Urothelium cell line (cell line): ENCODE measurements around the gene CILP.
A peak's percentile ranks its signal among the peaks of the same experiment; 100 is the strongest.
"Not testable (repeated sequence)": the region's sequence is repeated elsewhere in the genome, so short reads cannot be mapped to it uniquely, and the experiment has no call there.

Experiments used
- DNase-seq: peaks from one replicate; pipeline ENCODE4 v3.0.0; 2011; ENCODE audit warnings: low spot score, mixed read lengths
- FAIRE-seq: peaks from 2 replicates; lab custom pipeline; 2011; peaks lifted over from hg19 to GRCh38; lab: Jason Lieb, UNC

Gene CILP

DNA sequence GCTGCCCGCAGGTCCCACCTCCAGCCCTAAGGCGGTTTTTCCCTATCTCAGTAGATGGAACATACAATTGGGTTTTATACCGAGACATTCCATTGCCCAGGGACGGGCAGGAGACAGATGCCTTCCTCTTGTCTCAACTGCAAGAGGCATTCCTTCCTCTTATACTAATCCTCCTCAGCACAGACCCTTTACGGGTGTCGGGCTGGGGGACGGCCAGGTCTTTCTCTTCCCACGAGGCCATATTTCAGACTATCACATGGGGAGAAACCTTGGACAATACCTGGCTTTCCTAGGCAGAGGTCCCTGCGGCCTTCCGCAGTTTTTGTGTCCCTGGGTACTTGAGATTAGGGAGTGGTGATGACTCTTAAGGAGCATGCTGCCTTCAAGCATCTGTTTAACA lies 15.6 kb upstream of the CILP start:
- not testable (repeated sequence) for FAIRE-seq, DNase-seq

DNA sequence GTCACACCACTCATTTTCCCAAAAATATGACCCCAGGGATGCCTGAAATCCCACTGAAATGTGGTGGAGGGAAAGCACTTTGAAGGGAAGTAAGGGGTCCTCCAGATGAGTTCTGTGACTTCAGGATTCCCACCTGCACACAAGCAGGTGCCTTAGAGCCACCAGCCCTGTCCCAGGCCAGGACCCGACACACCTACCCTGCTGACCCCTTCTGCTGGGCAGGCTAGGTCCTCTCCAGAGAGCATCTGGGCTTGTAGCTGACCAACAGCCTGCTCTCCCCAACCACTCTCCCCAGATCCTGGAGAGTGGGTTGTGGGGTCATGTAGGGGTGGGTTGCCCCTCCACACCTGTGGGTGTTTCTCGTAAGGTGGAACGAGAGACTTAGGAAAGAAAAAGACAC lies 14.9 kb upstream of the CILP start:
- DNase-seq (no peak), FAIRE-seq (no peak)

DNA sequence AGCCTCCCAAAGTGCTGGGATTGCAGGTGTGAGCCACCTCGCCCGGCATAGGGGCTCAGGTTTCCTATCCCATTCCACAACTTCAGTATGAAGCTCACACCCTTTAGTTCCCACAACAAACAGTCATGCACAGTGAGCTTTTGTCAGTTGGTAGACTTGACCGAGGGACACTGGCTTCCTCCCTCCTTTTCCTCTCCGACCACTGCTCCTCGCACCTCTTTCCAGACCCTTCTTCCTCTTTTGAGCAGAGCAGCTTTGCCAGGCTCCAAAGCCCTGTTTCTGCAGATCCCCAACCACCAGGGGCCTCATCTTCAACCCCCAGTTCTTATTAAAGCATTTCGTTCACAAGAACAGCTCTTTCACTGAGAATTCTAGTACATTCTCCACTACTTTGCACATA lies 12.7 kb upstream of the CILP start:
- DNase-seq = no peak
- FAIRE-seq = no peak

DNA sequence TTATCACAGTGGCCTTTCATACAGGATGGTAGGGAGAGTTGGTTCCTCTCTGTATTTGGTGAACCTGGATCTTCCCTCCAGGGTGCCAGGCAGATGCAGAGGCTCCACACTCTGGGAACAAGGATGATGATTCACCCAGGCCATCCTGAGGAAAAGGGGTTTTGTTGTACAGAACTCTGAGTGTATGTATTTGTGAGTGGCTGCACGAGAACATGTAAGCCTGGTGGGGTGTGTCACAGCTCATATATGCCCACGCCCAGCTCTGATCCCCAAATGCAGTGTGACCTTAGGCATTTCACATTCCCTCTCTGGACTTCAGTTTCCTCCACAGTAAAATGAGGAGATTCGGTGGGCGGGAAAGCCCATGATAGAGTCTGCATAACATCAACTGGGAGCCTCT lies 11.6 kb upstream of the CILP start:
- DNase-seq (no peak), FAIRE-seq (no peak)

DNA sequence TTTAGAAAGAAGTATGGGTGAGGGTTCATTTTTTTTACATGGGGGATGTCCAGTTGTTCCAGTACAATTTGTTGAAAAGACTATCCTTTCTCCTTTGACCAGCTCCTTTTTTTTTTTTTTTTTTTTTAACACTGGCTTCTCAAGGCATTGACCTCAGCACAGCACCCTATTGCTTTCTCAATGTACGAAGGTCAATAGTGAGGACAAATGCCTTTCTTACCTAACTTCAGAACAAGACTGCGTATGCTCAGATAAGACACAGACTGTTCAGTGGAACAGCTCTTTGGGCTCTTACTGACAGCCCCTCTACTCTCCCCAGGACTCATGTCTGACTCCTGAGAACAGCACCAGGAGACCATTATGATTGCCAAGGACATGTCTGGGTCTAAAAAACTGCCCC lies 10.4 kb upstream of the CILP start:
- FAIRE-seq = no peak
- DNase-seq = no peak

DNA sequence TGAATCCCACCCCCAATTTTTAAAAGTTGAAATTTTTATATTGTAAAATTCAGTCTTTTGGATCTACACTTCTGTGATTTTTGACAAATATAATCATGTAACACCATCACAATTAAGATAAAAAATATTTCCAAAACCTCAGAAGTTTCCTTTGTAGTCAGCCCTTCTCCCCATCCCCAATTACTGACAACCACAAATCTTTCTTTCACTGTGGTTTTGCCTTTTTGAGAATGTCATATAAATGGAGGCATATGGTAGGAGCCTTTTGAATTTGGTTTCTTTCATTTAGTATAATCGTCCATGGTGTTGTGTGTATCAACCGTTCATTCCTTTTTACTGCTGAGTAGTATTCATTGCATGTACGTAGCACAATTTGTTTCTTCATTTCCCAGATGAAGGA lies 7.9 kb upstream of the CILP start:
- no peak for FAIRE-seq

DNA sequence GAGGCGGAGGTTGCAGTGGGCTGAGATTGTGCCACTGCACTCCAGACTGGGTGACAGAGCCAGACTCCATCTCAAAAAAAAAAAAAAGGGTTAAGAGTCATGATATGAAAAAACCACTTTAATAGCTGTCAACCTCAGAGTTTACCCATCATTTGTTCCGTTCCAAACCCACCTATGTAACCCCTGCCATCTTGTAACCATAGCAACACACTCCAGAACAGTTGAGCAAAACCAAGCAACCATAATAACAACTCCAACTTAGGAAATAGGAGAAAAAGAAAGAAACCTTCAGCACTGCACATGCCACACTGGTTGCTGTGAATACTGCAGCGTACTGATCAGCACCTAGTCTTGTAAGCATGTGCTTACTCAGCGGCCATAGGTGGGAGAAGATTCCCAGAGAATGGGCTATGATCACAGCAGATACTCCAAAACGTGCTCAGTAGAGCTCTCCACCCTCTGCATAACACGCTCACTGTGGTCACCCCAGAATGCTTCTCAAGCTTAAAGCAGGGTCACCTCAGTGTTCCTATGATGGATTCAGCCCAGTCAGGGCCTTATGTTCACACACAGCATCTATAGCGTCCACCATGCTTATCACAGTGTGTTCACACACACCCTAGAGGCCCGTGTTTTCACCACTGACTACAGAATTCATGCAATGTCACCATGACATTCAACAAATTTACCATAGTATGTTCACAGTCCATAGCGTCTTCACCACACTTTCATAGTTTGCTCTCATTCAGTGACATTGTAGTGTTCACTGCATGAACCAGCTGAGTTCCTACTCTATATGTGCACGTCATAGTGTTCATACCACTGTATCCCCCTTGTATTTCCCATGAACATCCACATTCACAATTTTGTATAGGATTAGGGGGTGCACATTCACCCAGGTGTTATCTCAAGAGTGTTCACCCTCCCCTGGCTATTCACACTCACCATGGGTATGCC lies 6.5 kb upstream of the CILP start:
- DNase-seq (no peak), FAIRE-seq (no peak)

More for the DNA sequence above, 7.9 kb upstream of the CILP start:
- DNase-seq = no peak

DNA sequence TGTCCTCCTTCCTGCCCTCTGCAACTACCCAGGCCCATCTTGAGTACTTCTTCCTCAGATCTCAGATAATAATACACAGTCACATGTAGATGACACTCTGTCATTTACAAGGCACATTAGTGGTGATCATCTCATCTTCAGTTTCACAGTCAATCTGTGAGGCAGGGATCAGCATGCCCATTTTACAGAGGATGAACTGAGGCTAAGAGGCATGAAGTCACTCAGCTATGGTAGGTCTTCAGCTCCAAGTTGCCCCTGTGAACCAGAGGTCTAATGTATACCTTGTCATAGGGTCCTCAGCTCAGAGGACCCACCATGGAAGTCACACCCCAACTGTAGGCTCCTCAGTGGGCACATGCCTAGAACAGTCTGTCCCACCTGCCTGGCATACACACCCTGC lies 4.2 kb upstream of the CILP start:
- FAIRE-seq (no peak), DNase-seq (no peak)

DNA sequence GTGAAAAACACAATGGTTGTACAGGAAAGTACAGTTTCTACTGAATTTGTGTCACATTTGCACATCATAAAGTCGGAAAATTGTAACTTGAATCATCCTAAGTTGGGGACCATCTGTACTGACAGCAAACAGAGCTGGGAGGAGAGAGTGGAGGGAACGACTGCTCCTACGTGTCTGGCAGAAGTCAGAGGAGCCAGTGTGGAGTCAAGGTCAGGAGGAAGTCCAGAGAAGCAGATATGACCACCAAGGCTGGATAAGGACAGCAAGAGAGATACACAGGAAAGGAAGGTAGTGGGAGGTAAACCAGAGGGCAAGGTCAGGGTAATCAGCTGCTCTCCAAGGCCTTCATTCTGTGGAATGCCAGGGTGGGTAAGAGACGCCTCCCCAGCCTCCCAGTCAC lies 2.7 kb upstream of the CILP start:
- DNase-seq (no peak), FAIRE-seq (no peak)

DNA sequence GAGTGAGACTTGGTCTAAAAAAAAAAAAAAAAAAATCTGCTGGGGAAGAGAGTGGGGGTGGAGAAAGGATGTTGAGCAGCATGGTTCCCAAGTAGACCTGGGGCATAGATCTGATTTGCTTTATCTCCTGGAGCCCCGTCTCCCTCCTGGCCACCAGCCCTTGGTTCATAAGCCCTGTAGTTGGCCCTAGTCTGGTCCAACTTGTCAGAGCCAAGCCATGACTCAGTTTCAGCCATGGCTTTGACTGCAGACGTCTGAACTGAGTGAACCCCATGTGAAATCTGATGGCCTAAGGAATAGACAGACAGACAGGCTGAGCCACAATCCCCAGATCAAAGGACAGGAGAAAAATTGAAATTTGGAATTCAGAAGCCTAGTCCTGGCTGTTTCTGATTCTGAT lies 2.0 kb upstream of the CILP start:
- no peak for FAIRE-seq
- DNase-seq = no peak

DNA sequence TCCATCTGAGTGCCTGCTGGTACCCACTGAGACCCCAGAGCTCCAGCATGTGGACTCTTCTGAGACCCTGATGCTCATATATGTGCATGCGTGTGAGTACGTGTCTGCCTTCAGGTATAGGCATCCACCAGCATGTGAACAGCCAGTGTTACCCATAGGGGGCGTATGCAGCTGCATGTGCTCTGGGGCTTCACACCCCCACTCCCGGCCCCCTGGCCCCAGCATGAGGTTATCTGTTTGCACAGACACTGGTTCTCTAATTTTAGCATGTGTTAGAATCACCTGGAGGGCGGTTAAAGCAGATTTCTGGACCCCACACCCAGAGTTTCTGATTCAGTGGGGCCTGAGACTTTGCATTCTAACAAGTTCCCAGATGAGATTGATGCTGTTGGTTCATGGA lies 824 bp upstream of the CILP start:
- DNase-seq (no peak), FAIRE-seq (no peak)

DNA sequence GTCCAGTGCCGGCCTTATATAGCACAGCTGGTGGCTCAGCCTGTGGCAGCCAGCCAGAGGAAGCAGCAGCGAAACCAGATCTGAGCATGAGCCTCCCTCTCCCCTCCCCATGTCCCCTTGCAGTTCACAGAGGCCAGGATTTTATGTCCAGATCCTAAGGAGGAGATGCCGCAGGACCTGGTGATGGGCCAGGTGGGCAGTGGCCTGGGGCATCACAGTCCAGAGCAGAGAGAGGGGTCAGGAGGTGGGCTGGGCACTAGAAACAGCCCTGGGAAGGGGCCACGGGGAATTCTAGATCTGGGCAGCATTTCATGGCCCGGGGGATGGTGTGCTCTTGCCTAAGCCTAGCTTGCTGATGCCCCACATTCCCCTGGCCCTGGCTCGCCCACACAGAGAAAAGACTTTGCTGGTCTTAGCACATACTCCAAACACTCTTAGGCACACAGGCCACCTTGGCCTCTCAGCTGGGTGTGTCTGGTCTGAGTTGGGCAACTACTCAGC lies 259 bp upstream of the CILP start:
- DNase-seq = no peak

DNA sequence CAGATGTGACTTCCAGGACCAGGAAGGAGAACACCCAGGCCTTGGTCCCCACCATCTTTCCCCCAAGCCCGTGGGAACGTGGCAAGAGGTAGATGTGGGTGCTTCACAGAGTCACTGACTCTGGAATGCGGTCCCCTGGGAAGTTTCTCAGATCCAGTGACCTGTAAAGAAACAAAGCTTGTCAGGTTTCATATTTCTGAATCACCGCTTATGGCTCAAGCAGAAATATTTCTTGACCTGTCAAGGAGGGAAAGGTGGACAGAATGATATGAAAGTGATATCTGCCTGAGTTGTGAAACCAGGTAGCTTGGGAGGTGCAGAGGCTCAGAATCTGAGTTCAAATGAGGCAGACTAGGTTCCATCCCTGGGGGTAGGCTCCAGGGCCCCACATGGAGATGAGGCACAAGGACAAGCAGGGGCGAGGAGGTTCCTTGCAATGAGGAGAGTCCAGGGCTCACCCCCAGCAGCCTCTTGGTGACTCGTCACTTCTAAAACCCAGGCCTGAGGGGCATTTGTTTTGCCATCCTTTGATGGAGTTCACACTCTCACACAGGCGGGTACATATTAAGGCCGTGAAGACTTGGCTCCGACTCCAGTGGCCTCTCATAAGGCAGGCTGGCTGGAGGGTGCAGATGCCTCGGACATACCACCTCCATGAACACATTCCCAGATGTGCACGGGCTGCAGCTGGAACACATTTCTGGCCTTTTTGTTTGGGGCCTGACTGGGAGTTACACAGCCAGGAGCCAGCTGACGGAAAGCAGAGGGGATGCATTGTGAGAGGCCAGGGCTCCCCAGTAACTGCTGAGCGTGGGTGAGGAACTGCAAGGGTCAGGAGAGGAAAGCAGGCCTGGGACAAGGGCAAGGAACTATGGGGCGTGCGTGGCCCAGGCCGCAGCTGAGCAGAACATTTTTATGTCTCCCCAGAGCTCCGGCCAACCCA lies 1.3 kb downstream of the CILP start:
- FAIRE-seq (no peak), DNase-seq (no peak)

More for the DNA sequence above, 259 bp upstream of the CILP start:
- FAIRE-seq = no peak

DNA sequence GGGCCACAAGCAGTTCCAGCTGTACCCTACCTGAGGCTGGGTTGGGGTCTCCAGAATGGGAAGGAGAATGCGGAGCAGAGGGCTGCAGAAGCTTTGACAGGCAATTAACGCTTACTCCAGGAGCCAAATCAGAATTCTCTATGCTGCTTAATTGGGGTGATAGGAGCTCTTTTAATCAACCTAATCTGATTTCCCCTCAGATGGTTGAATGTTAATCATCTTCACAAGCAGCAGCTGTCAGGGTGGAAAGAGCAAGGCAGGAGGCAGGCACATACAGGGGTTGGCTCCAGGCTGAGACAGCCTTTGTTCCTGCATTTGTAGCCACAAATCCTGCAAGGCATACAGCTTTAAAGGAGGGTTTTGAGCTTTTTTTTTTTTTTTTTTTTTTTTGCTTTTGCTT lies 2.6 kb downstream of the CILP start:
- FAIRE-seq (no peak), DNase-seq (no peak)

DNA sequence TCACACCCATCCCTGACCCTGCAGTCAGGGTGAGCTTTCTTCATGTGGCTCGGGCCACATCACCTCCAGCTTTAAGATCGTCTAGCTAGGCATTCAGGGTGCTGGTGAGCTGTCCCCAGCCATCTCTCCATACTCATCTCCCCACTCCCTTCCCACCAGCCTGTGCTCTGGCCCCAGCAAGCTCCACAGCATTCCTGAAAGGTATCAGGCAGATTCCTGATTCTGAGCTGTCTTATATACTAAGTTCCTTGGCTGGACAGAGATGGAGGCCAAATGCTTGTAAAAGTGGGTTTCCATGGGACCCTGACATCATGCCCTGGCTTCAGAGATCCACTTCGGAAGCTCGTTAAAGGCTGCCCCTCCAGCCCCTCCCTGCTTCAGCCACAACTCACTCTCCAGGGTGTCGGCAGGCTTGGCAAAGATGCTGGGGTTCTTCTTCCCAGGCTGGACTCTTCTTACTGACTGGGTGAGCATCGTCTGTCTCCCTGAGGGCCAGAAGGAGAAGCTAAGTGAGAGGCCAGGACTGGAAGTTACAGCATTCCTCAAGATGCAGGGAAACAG lies 3.9 kb downstream of the CILP start:
- no peak for FAIRE-seq
- no peak for DNase-seq

DNA sequence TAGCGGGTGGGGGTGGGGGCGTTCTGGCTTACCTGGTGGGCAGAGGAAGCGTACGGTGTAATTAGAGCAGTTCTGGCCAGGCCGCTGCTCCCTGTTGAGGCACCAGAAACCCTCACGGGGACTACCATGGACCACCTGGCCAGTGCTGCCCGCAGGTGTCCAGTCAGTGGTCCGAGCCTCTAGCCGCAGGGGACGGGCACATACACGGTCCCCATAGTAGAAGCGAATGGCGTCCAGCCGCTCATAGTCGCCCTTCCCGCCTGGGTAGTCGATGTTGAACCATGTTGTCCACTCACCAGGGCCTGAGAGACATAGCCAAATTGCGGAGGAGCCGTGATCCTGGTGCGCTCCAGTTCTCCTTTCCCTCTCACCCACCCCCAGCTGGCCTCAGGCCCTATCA lies 4.5 kb downstream of the CILP start:
- no peak for FAIRE-seq
- no peak for DNase-seq

DNA sequence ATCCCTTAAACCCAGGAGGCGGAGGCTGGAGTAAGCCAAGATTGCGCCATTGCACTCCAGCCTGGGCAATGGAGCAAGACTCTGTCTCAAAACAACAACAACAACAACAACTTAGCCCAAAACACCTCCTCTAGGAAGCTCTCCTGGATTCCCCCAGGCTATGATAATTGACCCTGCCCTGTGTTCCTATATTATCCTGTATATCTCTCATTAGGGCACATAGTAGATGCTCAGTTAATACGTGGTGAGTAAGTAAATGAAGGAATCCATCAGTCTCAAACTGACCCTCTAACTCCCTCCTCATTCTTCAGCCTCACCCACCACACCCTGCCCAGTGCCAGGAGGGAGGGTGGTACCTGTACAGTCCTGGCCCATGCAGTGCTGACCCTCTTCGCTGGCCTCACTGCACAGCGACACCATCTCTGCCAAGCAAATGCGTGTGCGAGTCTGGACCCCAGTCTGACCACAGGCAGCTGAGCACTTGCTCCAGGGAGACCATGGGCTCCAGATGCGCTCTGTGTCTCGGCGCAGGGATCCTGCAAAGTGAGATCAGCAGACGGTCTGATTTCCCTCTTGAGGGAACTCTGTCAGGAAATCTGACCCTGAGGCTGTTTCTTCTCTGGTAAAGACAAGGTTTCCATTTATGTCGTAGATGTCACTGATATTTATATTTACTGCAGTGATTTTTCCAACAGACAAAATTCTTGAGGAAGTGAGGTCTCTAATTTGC lies 6.2 kb downstream of the CILP start:
- FAIRE-seq (peak; percentile 63), DNase-seq (no peak)

DNA sequence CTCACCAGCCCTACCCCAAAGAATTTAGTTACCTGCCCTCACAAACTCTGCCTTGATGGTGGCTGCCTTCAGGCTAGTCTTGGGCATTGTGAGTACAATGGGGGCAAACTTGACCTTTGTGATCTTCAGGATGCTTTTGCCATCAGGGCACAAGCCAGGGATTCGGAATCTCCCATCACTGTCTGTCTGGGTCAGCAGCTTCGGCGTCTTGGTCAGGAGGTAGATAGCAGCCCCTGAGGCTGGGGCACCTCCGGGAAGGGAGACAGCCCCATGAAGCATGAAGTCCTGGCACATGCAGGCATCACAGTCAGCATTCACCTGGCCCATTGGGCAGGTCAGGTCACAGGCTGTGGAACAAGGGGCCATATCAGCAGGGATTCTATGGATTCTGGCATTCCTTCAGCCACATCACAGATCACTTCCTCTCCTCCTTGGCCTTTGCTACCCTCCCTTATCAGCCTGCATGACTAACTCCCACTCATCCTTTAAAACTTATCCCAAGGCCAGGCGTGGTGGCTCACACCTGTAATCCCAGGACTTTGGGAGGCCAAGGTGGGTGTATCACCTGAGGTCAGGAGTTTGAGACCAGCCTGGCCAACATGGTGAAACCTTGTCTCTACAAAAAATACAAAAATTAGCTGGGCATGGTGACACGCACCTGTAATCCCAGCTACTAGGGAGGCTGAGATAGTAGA lies 6.9 kb downstream of the CILP start:
- FAIRE-seq = no peak

DNA sequence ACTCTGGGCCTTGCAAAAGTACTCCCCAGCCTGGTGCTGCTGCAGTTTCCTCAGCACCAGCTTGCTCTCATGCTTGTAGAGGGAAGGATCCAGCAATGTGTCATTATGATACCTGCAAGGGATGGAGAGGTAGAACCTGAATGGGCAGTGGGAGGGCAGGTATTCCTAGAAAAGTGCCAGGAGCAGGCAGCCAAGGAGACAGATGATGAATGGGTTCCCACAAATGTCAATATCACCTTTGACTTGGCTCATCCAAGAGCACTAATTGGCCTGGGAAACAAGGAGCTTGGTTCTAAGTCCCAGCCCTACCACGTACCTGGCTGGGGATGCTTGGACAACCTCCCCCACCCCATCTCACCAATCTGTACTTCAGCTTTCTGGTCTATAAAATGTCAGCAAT lies 9.4 kb downstream of the CILP start:
- DNase-seq = no peak
- FAIRE-seq = peak; percentile 27

More for the DNA sequence above, 6.9 kb downstream of the CILP start:
- no peak for DNase-seq

DNA sequence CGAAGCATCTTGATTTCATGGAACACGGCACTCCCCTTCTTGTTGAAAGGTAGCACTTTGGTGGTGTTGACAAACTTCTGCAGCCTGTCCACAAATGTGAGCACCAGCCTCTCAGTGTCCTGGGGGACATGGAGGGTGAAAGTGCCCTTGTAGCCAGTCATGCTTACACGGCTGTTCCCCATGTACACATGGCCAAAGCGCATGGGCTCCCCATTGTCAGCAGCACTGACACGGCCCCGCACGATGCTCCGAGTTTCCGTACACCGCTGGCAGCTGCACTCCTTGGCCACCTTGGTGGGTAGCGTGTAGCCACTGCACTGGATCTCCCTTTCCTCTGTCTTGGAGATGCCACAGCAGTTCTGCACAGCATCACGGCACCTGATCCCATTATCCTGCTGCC lies 12.7 kb downstream of the CILP start:
- FAIRE-seq (peak; percentile 13), DNase-seq (no peak)
